H1 (cell line): ENCODE results near the gene SNX7. TPM values are rescaled to one million over a fixed set of nuclear protein-coding genes. Genes with fewer than 3 reads are reported as not detected.

Experiments
- CTCF ChIA-PET: fragments of 300-600 bp; sonication (Branson Sonifier 250); formaldehyde crosslinking; loops from one replicate; lab custom pipeline; 2021; ENCODE audit not compliant: partially characterized antibody; lab: Charles Lee
- POLR2A ChIA-PET: fragments of 300-600 bp; sonication (Branson Sonifier 250); formaldehyde crosslinking; loops from one replicate; lab custom pipeline; 2021; ENCODE audit warnings: inconsistent platforms; ENCODE audit not compliant: partially characterized antibody; lab: Charles Lee
- DNase-seq, 2 experiments: peaks; one replicate each; pipeline versions ENCODE4 v3.0.0 to v3.0.0-alpha.2; 2010 to 2022; ENCODE audit warnings: low spot score in 2 of 2, low read depth in 1 of 2, mixed read lengths in 1 of 2
- FAIRE-seq: peaks from 2 replicates; lab custom pipeline; 2011; peaks lifted over from hg19 to GRCh38; lab: Jason Lieb, UNC
- H2AFZ ChIP-seq: 2 replicates; pipeline ENCODE4 v1.8.1; 2012; ENCODE audit warnings: low read length, inconsistent platforms
- H2AK5ac ChIP-seq: 2 replicates; pipeline ENCODE4 v1.6.1; 2013; ENCODE audit warnings: low read depth, low read length
- H2BK120ac ChIP-seq: replicated peaks from 2 replicates; pipeline ENCODE3; 2013; ENCODE audit warnings: low read depth, low read length, inconsistent platforms
- H2BK12ac ChIP-seq: 2 replicates; pipeline ENCODE4 v1.6.1; 2013; ENCODE audit warnings: low read depth, low read length
- H2BK15ac ChIP-seq: 2 replicates; pipeline ENCODE4 v1.6.1; 2013; ENCODE audit warnings: low read length
- H2BK20ac ChIP-seq: 2 replicates; pipeline ENCODE4 v1.6.1; 2013; ENCODE audit warnings: low read length
- H2BK5ac ChIP-seq: 2 replicates; pipeline ENCODE4 v1.6.1; 2013; ENCODE audit warnings: low read depth, low read length
- H3K14ac ChIP-seq: 2 replicates; pipeline ENCODE4 v1.6.1; 2013; ENCODE audit warnings: inconsistent platforms; ENCODE audit not compliant: insufficient read length
- H3K18ac ChIP-seq: 2 replicates; pipeline ENCODE4 v1.6.1; 2013; ENCODE audit warnings: low read length; ENCODE audit errors: extremely low read depth
- H3K23ac ChIP-seq: 2 replicates; pipeline ENCODE4 v1.6.1; 2013; ENCODE audit warnings: inconsistent platforms; ENCODE audit not compliant: insufficient read length
- H3K23me2 ChIP-seq: 2 replicates; pipeline ENCODE4 v1.6.1; 2013; ENCODE audit warnings: low read depth, low read length
- H3K27ac ChIP-seq: 2 replicates; pipeline ENCODE4 v1.6.1; 2011; ENCODE audit warnings: low read depth, low read length, inconsistent platforms
- H3K27me3 ChIP-seq, 4 experiments: replicated peaks in 1 of 4; 1 replicate in 1 of 4; 2 replicates in 3 of 4; pipeline versions ENCODE4 v1.6.1 to v1.8.1; 2011 to 2013; ENCODE audit warnings: low read length in 3 of 4, mild to moderate bottlenecking in 3 of 4, inconsistent platforms in 2 of 4, mixed read lengths in 2 of 4, moderate library complexity in 1 of 4; ENCODE audit not compliant: control insufficient read depth in 3 of 4, insufficient read depth in 3 of 4; ENCODE audit errors: extremely low read depth in 1 of 4
- H3K36me3 ChIP-seq, 4 experiments: 2 replicates each; pipeline versions ENCODE4 v1.6.1 to v1.8.1; 2011 to 2013; ENCODE audit warnings: mild to moderate bottlenecking in 4 of 4, low read length in 3 of 4, moderate library complexity in 2 of 4, control low read depth in 1 of 4, inconsistent platforms in 1 of 4; ENCODE audit not compliant: insufficient read depth in 4 of 4, control insufficient read depth in 2 of 4
- H3K4ac ChIP-seq: replicated peaks from 2 replicates; pipeline ENCODE3; 2013; ENCODE audit warnings: low read length, low read depth, mixed read lengths, inconsistent platforms; ENCODE audit not compliant: insufficient read length
- H3K4me1 ChIP-seq, 4 experiments: replicated peaks in 1 of 4; 1 replicate in 1 of 4; 2 replicates in 3 of 4; pipeline versions ENCODE4 v1.6.1 to v1.8.1; 2011 to 2013; ENCODE audit warnings: low read length in 3 of 4, inconsistent platforms in 2 of 4, mixed read lengths in 1 of 4; ENCODE audit not compliant: insufficient read depth in 4 of 4, control insufficient read depth in 3 of 4
- H3K4me2 ChIP-seq, 2 experiments: 2 replicates each; pipeline versions ENCODE4 v1.6.1 to v1.8.1; 2011 to 2013; ENCODE audit warnings: low read depth in 2 of 2, low read length in 2 of 2, control low read depth in 1 of 2, inconsistent platforms in 1 of 2, mild to moderate bottlenecking in 1 of 2; ENCODE audit not compliant: insufficient read depth in 1 of 2
- H3K4me3 ChIP-seq, 4 experiments: fragments of 200-600, 300-600 bp in 1 of 4; sonication (generic), shearing (Covaris generic), sonication (Bioruptor Twin) in 1 of 4; 2 replicates each; pipeline versions ENCODE4 v1.5.1 to v1.8.1; 2011 to 2016; ENCODE audit warnings: low read length in 4 of 4, low read depth in 3 of 4, control low read depth in 2 of 4, inconsistent platforms in 2 of 4, mild to moderate bottlenecking in 2 of 4, mixed read lengths in 1 of 4, moderate library complexity in 1 of 4; ENCODE audit not compliant: insufficient read depth in 2 of 4; ENCODE audit errors: extremely low read depth in 1 of 4
- H3K56ac ChIP-seq: replicated peaks from 2 replicates; pipeline ENCODE3; 2013; ENCODE audit warnings: low read depth, mild to moderate bottlenecking, mixed read lengths, low read length, inconsistent platforms; ENCODE audit not compliant: insufficient read length
- H3K79me1 ChIP-seq: 2 replicates; pipeline ENCODE4 v1.6.1; 2013; ENCODE audit warnings: low read depth, low read length, control low read depth
- H3K79me2 ChIP-seq, 2 experiments: 2 replicates each; pipeline versions ENCODE4 v1.6.1 to v1.8.1; 2012 to 2013; ENCODE audit warnings: low read length in 2 of 2, mild to moderate bottlenecking in 2 of 2, inconsistent platforms in 1 of 2; ENCODE audit not compliant: insufficient read depth in 2 of 2, control insufficient read depth in 1 of 2
- H3K9ac ChIP-seq, 4 experiments: replicated peaks in 1 of 4; 1 replicate in 1 of 4; 2 replicates in 3 of 4; pipeline versions ENCODE4 v1.6.1 to v1.8.1; 2011 to 2013; ENCODE audit warnings: low read depth in 3 of 4, low read length in 3 of 4, control low read depth in 2 of 4, mild to moderate bottlenecking in 2 of 4, moderate library complexity in 2 of 4, inconsistent platforms in 1 of 4; ENCODE audit errors: extremely low read depth in 1 of 4
- H3K9me3 ChIP-seq, 2 experiments: 2 replicates each; pipeline versions ENCODE4 v1.6.1 to v1.8.1; 2012 to 2013; ENCODE audit warnings: mild to moderate bottlenecking in 2 of 2, moderate library complexity in 2 of 2, control low read depth in 1 of 2, inconsistent platforms in 1 of 2, low read depth in 1 of 2, low read length in 1 of 2, mixed read lengths in 1 of 2; ENCODE audit not compliant: insufficient read depth in 2 of 2
- H4K20me1 ChIP-seq, 2 experiments: replicated peaks in 1 of 2; 2 replicates each; pipeline versions ENCODE3 to v1.8.1; 2011 to 2013; ENCODE audit warnings: inconsistent platforms in 2 of 2, low read length in 2 of 2, mild to moderate bottlenecking in 1 of 2; ENCODE audit not compliant: insufficient read depth in 2 of 2, control insufficient read depth in 1 of 2
- H4K5ac ChIP-seq: 2 replicates; pipeline ENCODE4 v1.6.1; 2013; ENCODE audit warnings: low read length, low read depth, mixed read lengths, inconsistent platforms; ENCODE audit not compliant: insufficient read length
- H4K8ac ChIP-seq: 2 replicates; pipeline ENCODE4 v1.8.0; 2013; ENCODE audit warnings: mild to moderate bottlenecking, moderate library complexity, low read length, inconsistent platforms; ENCODE audit not compliant: insufficient read depth; ENCODE audit errors: extremely low read depth
- H4K91ac ChIP-seq: replicated peaks from 2 replicates; pipeline ENCODE3; 2013; ENCODE audit warnings: low read length, mixed read lengths, inconsistent platforms; ENCODE audit not compliant: insufficient read length
- CEBPB ChIP-seq: IDR thresholded peaks from 2 replicates; pipeline ENCODE4 v1.6.1; 2012; ENCODE audit warnings: low read depth, low read length
- CTBP2 ChIP-seq: IDR thresholded peaks from 2 replicates; pipeline ENCODE4 v1.7.0; 2011; ENCODE audit warnings: borderline replicate concordance, mild to moderate bottlenecking, moderate library complexity, mixed read lengths, low read length; ENCODE audit not compliant: insufficient read depth, insufficient read length
- E2F6 ChIP-seq: IDR thresholded peaks from 2 replicates; pipeline ENCODE4 v1.6.1; 2012; ENCODE audit warnings: inconsistent platforms
- EP300 ChIP-seq, 2 experiments: IDR thresholded peaks; 1 replicate in 1 of 2; 2 replicates in 1 of 2; pipeline ENCODE4 v1.6.1; 2011 to 2012; ENCODE audit warnings: low read depth in 2 of 2, low read length in 2 of 2, mild to moderate bottlenecking in 2 of 2, borderline replicate concordance in 1 of 2, inconsistent platforms in 1 of 2, moderate library complexity in 1 of 2
- HDAC2 ChIP-seq, 2 experiments: fragments of 300-600 bp in 1 of 2; sonication (generic) in 1 of 2; IDR thresholded peaks; 2 replicates each; pipeline ENCODE4 v1.6.1; 2011 to 2012; ENCODE audit warnings: low read depth in 2 of 2, low read length in 2 of 2, mild to moderate bottlenecking in 2 of 2, moderate library complexity in 2 of 2, borderline replicate concordance in 1 of 2, inconsistent platforms in 1 of 2
- HDAC6 ChIP-seq: IDR thresholded peaks from one replicate; pipeline ENCODE4 v1.7.1; 2012; ENCODE audit warnings: low read depth, mild to moderate bottlenecking, inconsistent platforms, low read length, moderate library complexity
- NRF1 ChIP-seq: IDR thresholded peaks from 2 replicates; pipeline ENCODE4 v1.6.1; 2011; ENCODE audit warnings: mild to moderate bottlenecking, low read depth, low read length, improper control_type of control experiment
- RAD21 ChIP-seq, 2 experiments: IDR thresholded peaks in 1 of 2; conservative IDR thresholded peaks in 1 of 2; 2 replicates each; pipeline ENCODE4 v1.6.1; 2011; ENCODE audit warnings: low read depth in 2 of 2, low read length in 2 of 2, improper control_type of control experiment in 1 of 2, inconsistent platforms in 1 of 2, mild to moderate bottlenecking in 1 of 2, moderate library complexity in 1 of 2
- RFX5 ChIP-seq: IDR thresholded peaks from 2 replicates; pipeline ENCODE4 v1.6.1; 2011; ENCODE audit warnings: low read depth, low read length, improper control_type of control experiment, borderline replicate concordance
- SIX5 ChIP-seq: IDR thresholded peaks from 2 replicates; pipeline ENCODE4 v1.6.1; 2011; ENCODE audit warnings: mild to moderate bottlenecking, low read depth, low read length
- SP4 ChIP-seq: IDR thresholded peaks from 2 replicates; pipeline ENCODE4 v1.6.1; 2012; ENCODE audit warnings: low read length, inconsistent platforms
- SUZ12 ChIP-seq: fragments of 200-600 bp; sonication (generic); IDR thresholded peaks from 2 replicates; pipeline ENCODE4 v1.6.1; 2012; ENCODE audit warnings: mild to moderate bottlenecking, inconsistent platforms, low read length, moderate library complexity, mixed read lengths
- TAF1 ChIP-seq: IDR thresholded peaks from 2 replicates; pipeline ENCODE4 v1.6.1; 2011; ENCODE audit warnings: mild to moderate bottlenecking, low read depth, low read length
- TCF12 ChIP-seq: IDR thresholded peaks from 2 replicates; pipeline ENCODE4 v1.6.1; 2011; ENCODE audit warnings: low read depth, mild to moderate bottlenecking, low read length
- whole genome bisulfite sequencing, 2 experiments: shearing (Covaris generic) in 1 of 2; methylation state at CpG; one replicate each; pipeline versions ENCODE4 v1.1.6 to v1.1.7; 2013 to 2015; ENCODE audit warnings: low lambda C conversion rate in 2 of 2, mixed read lengths in 2 of 2, inconsistent platforms in 1 of 2, low coverage in 1 of 2, missing lambda C conversion rate in 1 of 2; ENCODE audit not compliant: insufficient replicate concordance in 2 of 2, insufficient coverage in 1 of 2, insufficient read length in 1 of 2; ENCODE audit errors: extremely low coverage in 1 of 2, missing lambda C conversion rate in 1 of 2; 5-methylcytosine and 5-hydroxymethylcytosine counted together
- polyA plus RNA-seq, 7 experiments: library from polyadenylated mRNA; depleted of rRNA in 3 of 7; stranded (reverse) in 5 of 7; unstranded in 2 of 7; fragments of >200 nt in 5 of 7; fragments of 200-250 nt in 2 of 7; gene quantifications; 1 replicate in 5 of 7; 2 replicates in 1 of 7; 4 replicates in 1 of 7; pipeline versions ENCODE4 v1.2.1 to v1.2.3, GENCODE V29; 2011 to 2013; ENCODE audit warnings: missing spikeins in 2 of 7, mixed read lengths in 2 of 7
- total RNA-seq: library from RNA; stranded (reverse); fragmentation: NEBNext Ultra II Directional; extraction: Animal tissue kit (Norgen Biotek cat#: 25700); gene quantifications from 2 replicates; pipeline ENCODE4 v1.2.1, GENCODE V29; 2021

The SNX7 gene
- total and polyA plus RNA-seq, 2 of the 8 experiments (the other 6 are each of a cell fraction or from before 2014, with no cell fraction given), result 9.2 to 23.8 TPM

GRCh38 chr1:98653123-98653522 is 8.4 kb upstream of the SNX7 start:
- Histone ChIP-seq H3K4me2 (no peak overlapping the region), H3K36me3 (no peaks in the 10 kb centered on the region), H3K4me1 (no peaks in the 10 kb centered on the region; a peak in 1 of 7 replicates), H2AK5ac (no peak overlapping the region), H4K91ac (no peak overlapping the region), H2BK120ac (no peak overlapping the region), H3K23me2 (no peaks in the 10 kb centered on the region), H4K20me1 (no peaks in the 10 kb centered on the region), H3K56ac (no peak overlapping the region), H3K79me1 (no peaks in the 10 kb centered on the region), H3K79me2 (no peaks in the 10 kb centered on the region), H4K8ac (no peak overlapping the region), H2BK15ac (no peak overlapping the region), H2BK12ac (no peak overlapping the region), H3K27ac (no peak overlapping the region), H3K4me3 (no peak overlapping the region), H3K9me3 (no peaks in the 10 kb centered on the region), H3K18ac (no peak overlapping the region), H3K9ac (no peak overlapping the region), H4K5ac (no peak overlapping the region), H3K23ac (no peak overlapping the region), H2AFZ (no peak overlapping the region), H2BK20ac (no peak overlapping the region), H3K27me3 (no peaks in the 10 kb centered on the region), H3K4ac (no peak overlapping the region), H3K14ac (no peak overlapping the region), H2BK5ac (no peak overlapping the region)
- CTCF ChIA-PET, result interaction anchor here (1.2 kb wide), 1 partner anchor 12 kb away, joined by 3 read pairs; no protein-coding TSS in a partner anchor
- WGBS, 2 experiments, result 90% methylated on average over 2 of the region's 2 CpGs; no CpG with 5 or more reads in 1 of the 2 experiments
- no peak for FAIRE-seq
- DNase-seq, result no peak
- POLR2A ChIA-PET, result no interaction called here
- TF ChIP-seq RAD21 (IDR thresholded peaks at IDR 0.05 in 1 of 2, conservative IDR thresholded peaks at IDR 0.05 in 1 of 2; ENCODE audit: low read depth in 2 of 2, low read length in 2 of 2), result no peak
- TF ChIP-seq RFX5, result no peak
- TF ChIP-seq TCF12, result no peak
- no peak for TF ChIP-seq E2F6
- no peak for TF ChIP-seq CTBP2
- no peak for TF ChIP-seq SUZ12
- no peak for TF ChIP-seq CEBPB
- no peak for TF ChIP-seq NRF1
- TF ChIP-seq EP300 (IDR thresholded peaks at IDR 0.05; ENCODE audit: borderline replicate concordance in 1 of 2, low read depth in 2 of 2, low read length in 2 of 2), result no peak
- no peak for TF ChIP-seq SIX5
- TF ChIP-seq TAF1, result no peak
- TF ChIP-seq HDAC2 (IDR thresholded peaks at IDR 0.05; ENCODE audit: borderline replicate concordance in 1 of 2, low read depth in 2 of 2, low read length in 2 of 2), result no peak
- TF ChIP-seq HDAC6, result no peak
- TF ChIP-seq SP4, result no peak
